Lung microvascular endothelial cell (primary cell): ENCODE data around the gene F12. TPM values are rescaled to one million over a fixed set of nuclear protein-coding genes. Genes with fewer than 3 reads are reported as not detected.
A peak's percentile ranks its signal among the peaks of the same experiment; 100 is the strongest.

Experiments used
- DNase-seq, 2 donors: peaks; one replicate each; pipeline versions ENCODE4 v3.0.0 to v3.0.0-alpha.2; 2010; ENCODE audit warnings: low read depth in 2 of 2
- total RNA-seq: library from RNA; depleted of rRNA; stranded (reverse); fragments of >200 nt; gene quantifications from 2 replicates; pipeline ENCODE4 v1.2.1, GENCODE V29; 2014

Gene F12
- total RNA-seq, 1 donor from 2014 or later = 0.40 TPM

DNA sequence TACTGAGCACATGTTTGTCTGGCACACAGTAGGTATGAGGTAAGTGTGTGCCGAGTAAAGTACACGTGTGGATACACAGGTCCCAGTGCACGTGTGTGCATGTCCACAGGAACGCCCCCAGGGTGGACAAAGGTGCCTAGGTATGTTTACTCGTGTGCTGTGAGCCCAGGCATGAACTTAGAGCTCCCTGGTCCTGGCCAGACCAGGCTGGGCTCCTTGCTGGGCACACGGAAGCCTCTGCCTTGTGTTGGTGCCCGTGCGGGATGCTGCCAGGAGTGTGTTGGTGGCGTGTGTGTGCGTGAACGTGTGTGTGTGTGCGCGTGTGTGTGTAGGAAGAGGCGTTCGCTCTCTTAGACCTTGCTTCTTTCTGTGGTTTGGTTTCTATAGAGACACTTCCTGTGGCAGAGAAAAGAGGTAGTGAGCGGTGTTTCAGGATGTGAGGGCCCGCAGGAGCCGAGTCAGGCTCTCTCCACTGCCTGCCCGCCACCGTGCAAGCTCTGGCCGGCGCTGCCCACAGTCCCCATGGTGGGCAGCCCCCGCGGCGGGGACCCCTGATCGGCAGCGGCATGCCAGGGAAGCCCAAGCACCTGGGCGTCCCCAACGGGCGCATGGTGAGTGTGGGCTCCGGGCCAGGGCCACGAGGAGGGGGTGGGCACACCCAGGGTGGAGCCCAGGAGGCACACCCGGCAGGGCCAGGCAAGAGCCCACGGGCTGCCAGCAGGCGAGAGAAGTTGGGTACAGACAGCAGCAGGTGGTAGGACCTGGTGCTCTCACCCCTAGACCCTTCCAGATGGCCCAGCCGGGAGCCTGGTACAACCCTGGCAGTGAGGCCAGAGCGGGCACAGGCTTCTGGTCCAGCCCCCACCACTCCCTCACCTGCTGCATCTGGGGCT lies 51.7 kb downstream of the F12 start, which contains the start of gene RGS14:
TSS of gene RGS14 (plus strand) at position 466 of the 893 bp plus-strand sequence. CDS start at position 567, 101 bp downstream.
- DNase-seq = peak; percentile 83 to 91

DNA sequence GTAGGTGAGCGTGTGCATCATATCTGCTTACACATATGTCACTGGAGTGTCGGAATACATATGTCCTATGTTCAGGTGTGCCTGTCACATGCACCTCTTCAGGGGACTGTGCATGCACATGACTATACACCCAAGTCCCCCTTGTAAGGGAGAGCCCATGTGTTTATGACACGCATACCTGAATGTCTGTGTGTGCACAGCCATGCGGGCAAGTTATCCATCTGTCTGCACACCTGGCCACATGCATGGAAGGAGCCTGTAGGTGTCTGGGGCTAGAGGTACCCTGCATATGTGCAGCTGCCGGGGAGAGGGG lies 52.3 kb downstream of the F12 start:
- DNase-seq = no peak

DNA sequence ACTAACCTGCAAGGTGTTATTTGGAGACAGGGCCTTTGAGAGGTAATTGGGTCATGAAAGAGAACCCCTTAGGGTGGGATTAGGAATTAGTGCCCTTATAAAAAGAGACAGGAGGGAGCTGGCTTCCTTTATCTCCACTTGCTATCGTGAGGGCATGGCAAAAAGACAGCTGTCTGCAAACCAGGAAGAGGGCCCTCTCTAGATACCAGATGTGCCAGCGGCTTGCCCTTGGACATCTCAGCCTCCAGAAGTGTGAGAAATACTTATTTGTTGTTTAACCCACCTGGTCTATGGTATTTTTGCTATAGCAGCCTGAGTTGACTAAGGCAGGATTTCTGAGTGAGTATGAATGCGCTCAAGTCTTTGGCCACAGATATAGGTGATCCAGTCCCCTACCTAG lies 52.6 kb downstream of the F12 start:
- DNase-seq = no peak

DNA sequence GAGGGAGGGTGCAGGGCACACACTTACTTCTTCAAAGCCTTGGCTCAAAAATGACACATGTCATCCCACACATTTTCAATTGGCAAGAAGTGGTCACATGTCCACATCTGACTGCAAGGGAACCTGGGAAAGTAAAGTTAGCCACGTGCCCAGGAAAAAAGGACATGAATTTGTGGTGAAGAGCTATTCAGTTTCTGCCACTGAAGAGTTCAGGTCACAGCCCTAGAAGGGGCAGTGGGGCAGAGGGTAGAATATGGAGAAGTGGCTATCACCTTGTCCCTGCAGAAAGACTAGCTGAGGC lies 53.5 kb downstream of the F12 start:
- DNase-seq = no peak

DNA sequence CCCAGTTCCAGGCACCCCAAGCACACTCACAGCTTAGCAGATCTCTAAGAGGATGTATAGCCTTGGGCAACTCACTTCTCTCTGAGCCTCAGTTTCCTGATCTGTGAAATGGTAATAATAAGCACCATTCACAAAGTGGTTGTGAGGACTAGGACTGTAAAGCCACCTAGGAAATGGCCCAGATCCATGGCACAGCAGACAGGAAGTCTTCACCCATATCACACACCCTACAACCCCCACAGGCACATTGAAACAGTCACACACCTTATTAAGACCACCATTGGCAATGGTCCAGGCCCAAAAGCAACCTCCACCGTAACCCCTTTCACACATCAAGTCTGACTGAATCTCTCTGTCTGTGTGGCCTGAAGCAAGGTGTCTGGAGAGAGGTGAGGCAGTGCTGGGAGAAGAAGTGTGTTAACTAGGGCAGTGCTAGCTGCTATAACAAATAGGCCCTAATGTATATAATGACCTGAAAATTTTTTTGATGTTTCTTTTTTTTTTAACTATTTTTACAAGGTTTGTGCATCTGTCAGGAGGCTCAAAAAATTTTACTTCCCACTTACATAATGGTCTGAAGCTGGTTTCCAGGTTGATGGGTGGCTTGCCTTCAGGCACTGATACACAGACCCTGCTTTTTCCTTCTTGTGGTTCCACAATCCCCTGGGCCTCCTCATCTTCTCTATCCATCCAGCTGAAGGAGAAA lies 54.0 kb downstream of the F12 start:
- DNase-seq = no peak

DNA sequence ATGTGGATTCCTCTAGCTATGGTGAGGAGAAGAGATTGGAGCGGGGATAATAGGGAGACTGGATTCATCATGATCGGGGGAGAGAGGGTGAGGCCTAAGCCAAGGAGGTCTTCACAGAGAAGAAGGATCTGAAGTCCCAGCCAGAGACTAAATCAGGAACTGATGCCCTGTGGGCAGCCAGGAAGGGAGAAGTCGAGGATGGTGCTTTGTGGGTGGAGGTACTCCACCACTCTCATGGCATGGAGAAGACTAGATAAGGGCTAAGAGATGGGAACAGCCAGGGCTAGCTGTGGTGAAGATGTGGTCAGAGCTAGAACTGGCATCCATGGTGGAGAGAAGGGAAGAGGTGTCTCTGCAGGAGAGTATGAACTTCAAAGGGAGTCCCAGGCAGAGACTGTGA lies 54.7 kb downstream of the F12 start:
- no peak for DNase-seq

DNA sequence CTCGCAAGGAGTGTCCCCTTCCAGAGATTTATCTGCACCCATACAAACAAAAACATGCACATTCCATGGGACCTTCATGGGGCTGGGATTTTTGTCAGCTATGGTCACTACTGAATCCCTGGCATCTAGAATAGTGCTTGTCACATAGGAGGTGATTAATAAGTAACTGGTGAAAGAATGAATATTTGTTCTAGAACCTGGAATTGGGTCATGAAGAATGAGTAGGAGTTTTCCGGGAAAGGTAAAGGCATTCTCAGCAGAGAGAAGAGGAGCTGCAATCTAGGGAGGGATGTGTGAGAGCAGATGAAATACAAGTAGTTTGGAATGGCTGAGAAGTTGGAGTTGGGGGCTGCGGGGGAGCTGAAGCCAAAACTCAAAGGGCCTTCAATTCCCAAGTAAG lies 55.1 kb downstream of the F12 start:
- DNase-seq = no peak

DNA sequence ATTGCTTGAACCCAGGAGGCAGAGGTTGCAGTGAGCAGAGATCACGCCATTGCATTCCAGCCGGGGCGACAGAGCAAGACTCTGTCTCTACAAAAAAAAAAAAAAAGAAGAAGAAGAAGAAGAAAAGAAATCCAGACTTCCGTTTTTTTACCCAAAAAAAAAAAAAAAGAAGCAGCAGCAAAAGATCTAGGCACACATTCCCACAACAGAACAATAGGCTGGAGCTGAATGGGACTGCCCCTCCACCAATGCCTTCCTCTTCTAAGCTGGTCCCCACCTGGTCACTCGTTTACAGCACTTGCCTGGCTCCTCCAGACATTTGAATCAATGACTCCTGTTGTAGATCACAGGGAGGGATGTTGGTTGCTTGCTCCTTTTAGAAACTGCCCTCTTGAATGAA lies 56.3 kb downstream of the F12 start:
- DNase-seq = no peak

Other genes starting within 250 kb of the F12 start
- 8.7 and 13.9 TPM in 2 replicates for gene RAB24, start 105.8 kb downstream of the F12 start, total RNA-seq
- gene PRELID1, start 105.8 kb downstream of the F12 start, total RNA-seq = 109 and 112 TPM in 2 replicates
- gene MXD3, start 97.7 kb downstream of the F12 start, total RNA-seq = 8.1 and 10.5 TPM in 2 replicates
- gene LMAN2, start 57.9 kb downstream of the F12 start, total RNA-seq = 289 and 376 TPM in 2 replicates
- gene RGS14, start 51.6 kb downstream of the F12 start, total RNA-seq = 2.8 and 4.4 TPM in 2 replicates
- gene SLC34A1, start 25.1 kb downstream of the F12 start, total RNA-seq = not detected in 2 replicates
- gene PFN3, start 8.9 kb downstream of the F12 start, total RNA-seq = not detected in 2 replicates
- gene GRK6, start 17.1 kb upstream of the F12 start, total RNA-seq = 11.3 and 14.7 TPM in 2 replicates
- 1.2 and 2.2 TPM in 2 replicates for gene PRR7, start 37.2 kb upstream of the F12 start, total RNA-seq
- 88.9 and 112 TPM in 2 replicates for gene DBN1, start 64.1 kb upstream of the F12 start, total RNA-seq
- gene PDLIM7, start 88.0 kb upstream of the F12 start, total RNA-seq = 24.4 and 30.1 TPM in 2 replicates
- gene DOK3, start 100.3 kb upstream of the F12 start, total RNA-seq = 0.79 and 2.0 TPM in 2 replicates
- 62.1 and 64.5 TPM in 2 replicates for gene DDX41, start 107.4 kb upstream of the F12 start, total RNA-seq
- gene FAM193B, start 145.0 kb upstream of the F12 start, total RNA-seq = 7.8 and 16.3 TPM in 2 replicates
- gene TMED9, start 182.6 kb upstream of the F12 start, total RNA-seq = 122 and 133 TPM in 2 replicates
- gene B4GALT7, start 190.6 kb upstream of the F12 start, total RNA-seq = 19.8 and 24.2 TPM in 2 replicates